ENCODE results near the gene PFDN2.

PFDN2 gene

GRCh38 chr1:161061419-161061818 is 56.4 kb downstream of the PFDN2 start:
- in situ Hi-C loops (cut with MboI; ENCODE audit: low sequenced_read_pairs): no loop called here

- in situ Hi-C loops (cut with MboI; ENCODE audit: low sequenced_read_pairs): no loop called here
These were observed 58.5 kb downstream of the PFDN2 start for GRCh38 chr1:161059293-161059692.

GRCh38 chr1:161054805-161055204 is 63.0 kb downstream of the PFDN2 start:
- in situ Hi-C loops (cut with MboI; ENCODE audit: low sequenced_read_pairs): no loop called here

- in situ Hi-C loops (cut with MboI; ENCODE audit: low sequenced_read_pairs): no loop called here
These were observed 63.6 kb downstream of the PFDN2 start for GRCh38 chr1:161054232-161054631.

- in situ Hi-C loops (cut with MboI; ENCODE audit: low sequenced_read_pairs): no loop called here
These were observed 64.9 kb downstream of the PFDN2 start for GRCh38 chr1:161052899-161053298.

- in situ Hi-C loops (cut with MboI; ENCODE audit: low sequenced_read_pairs): no loop called here
These were observed 66.6 kb downstream of the PFDN2 start for GRCh38 chr1:161051219-161051618.
